Superior temporal gyrus (tissue), 1 donor: ENCODE measurements around the gene FEN1.
A peak's percentile ranks its signal among the peaks of the same experiment; 100 is the strongest.

Experiments used
- DNase-seq: peaks from one replicate; pipeline ENCODE4 v3.0.0-alpha.2; 2016; ENCODE audit errors: extremely low spot score

The FEN1 gene

GRCh38 chr11:61792310-61793082, at the start of gene FEN1, which contains the start of gene TMEM258:
Gene FEN1 (plus strand): TSS chr11:61792911. CDS start chr11:61795362, 2,451 bp downstream.
Gene TMEM258 (minus strand): TSS chr11:61792599. CDS start chr11:61792558, 41 bp downstream.
- DNase-seq: peak; percentile 96

- no peak for DNase-seq
These were observed 49.1 kb upstream of the FEN1 start for GRCh38 chr11:61743486-61744095.

GRCh38 chr11:61744181-61744580, 48.5 kb upstream of the FEN1 start:
- DNase-seq: no peak

- DNase-seq: no peak
These were observed 48.0 kb upstream of the FEN1 start for GRCh38 chr11:61744609-61745156.

GRCh38 chr11:61745781-61746441, 46.8 kb upstream of the FEN1 start:
- no peak for DNase-seq

GRCh38 chr11:61746442-61747191, 46.1 kb upstream of the FEN1 start:
- DNase-seq: no peak

- DNase-seq: peak; percentile 90
These were observed 45.3 kb upstream of the FEN1 start for GRCh38 chr11:61747192-61747966.

- DNase-seq: no peak
These were observed 44.8 kb upstream of the FEN1 start for GRCh38 chr11:61747967-61748285.

GRCh38 chr11:61749591-61750217, 43.0 kb upstream of the FEN1 start:
- peak; percentile 92 for DNase-seq

- no peak for DNase-seq
These were observed 42.0 kb upstream of the FEN1 start for GRCh38 chr11:61750631-61751273.

GRCh38 chr11:61751384-61751783, 41.3 kb upstream of the FEN1 start:
- no peak for DNase-seq

- no peak for DNase-seq
These were observed 40.4 kb upstream of the FEN1 start, which contains the start of gene MYRF for GRCh38 chr11:61752117-61752924. Gene MYRF (plus strand): TSS chr11:61752636. CDS start chr11:61752745, 109 bp downstream.

GRCh38 chr11:61752925-61753521, 39.7 kb upstream of the FEN1 start:
- DNase-seq: no peak

- DNase-seq: no peak
These were observed 39.0 kb upstream of the FEN1 start for GRCh38 chr11:61753672-61754071.

GRCh38 chr11:61754534-61755482, 37.9 kb upstream of the FEN1 start:
- DNase-seq: no peak

- no peak for DNase-seq
These were observed 36.6 kb upstream of the FEN1 start for GRCh38 chr11:61756147-61756451.

GRCh38 chr11:61756452-61757212, 36.1 kb upstream of the FEN1 start:
- DNase-seq: no peak
